GM21367 (cell line): Measurements from ENCODE around the gene ATP13A3.

Source experiments
- ATAC-seq: cut with Tn5 transposase; IDR thresholded peaks from one replicate; pipeline ENCODE4 v1.9.1; 2021; ENCODE audit not compliant: unreplicated experiment

Gene ATP13A3

GRCh38 chr3:194396539-194396858 is 90.3 kb downstream of the ATP13A3 start:
- ATAC-seq: no peak

- ATAC-seq: no peak
These were observed 90.8 kb downstream of the ATP13A3 start for GRCh38 chr3:194395778-194396538.

- ATAC-seq: no peak
These were observed 91.6 kb downstream of the ATP13A3 start for GRCh38 chr3:194395212-194395611.

- no peak for ATAC-seq
These were observed 94.2 kb downstream of the ATP13A3 start for GRCh38 chr3:194392576-194392975.

GRCh38 chr3:194390835-194391234 is 96.0 kb downstream of the ATP13A3 start:
- no peak for ATAC-seq

- ATAC-seq: no peak
These were observed 97.5 kb downstream of the ATP13A3 start for GRCh38 chr3:194389269-194389668.

- ATAC-seq: no peak
These were observed 98.8 kb downstream of the ATP13A3 start for GRCh38 chr3:194387926-194388418.

- ATAC-seq: no peak
These were observed 99.5 kb downstream of the ATP13A3 start for GRCh38 chr3:194387276-194387675.

GRCh38 chr3:194386648-194387047 is 100.2 kb downstream of the ATP13A3 start:
- no peak for ATAC-seq

- ATAC-seq: no peak
These were observed 100.7 kb downstream of the ATP13A3 start for GRCh38 chr3:194386066-194386465.

GRCh38 chr3:194384569-194385001 is 102.2 kb downstream of the ATP13A3 start:
- no peak for ATAC-seq

- no peak for ATAC-seq
These were observed 102.6 kb downstream of the ATP13A3 start for GRCh38 chr3:194384156-194384555.

GRCh38 chr3:194383276-194383940 is 103.4 kb downstream of the ATP13A3 start:
- no peak for ATAC-seq

GRCh38 chr3:194382892-194383223 is 103.9 kb downstream of the ATP13A3 start:
- ATAC-seq: no peak

GRCh38 chr3:194382196-194382891 is 104.5 kb downstream of the ATP13A3 start:
- ATAC-seq: no peak

GRCh38 chr3:194381460-194381875 is 105.3 kb downstream of the ATP13A3 start:
- ATAC-seq: no peak

- no peak for ATAC-seq
These were observed 106.5 kb downstream of the ATP13A3 start for GRCh38 chr3:194380326-194380725.

GRCh38 chr3:194379651-194380050 is 107.2 kb downstream of the ATP13A3 start:
- no peak for ATAC-seq

GRCh38 chr3:194379231-194379630 is 107.6 kb downstream of the ATP13A3 start:
- ATAC-seq: no peak

- no peak for ATAC-seq
These were observed 109.1 kb downstream of the ATP13A3 start for GRCh38 chr3:194377708-194378107.

GRCh38 chr3:194376241-194376560 is 110.6 kb downstream of the ATP13A3 start:
- no peak for ATAC-seq
